Loucy (cell line): Measurements from ENCODE around the gene VWA8.

Source experiments
- CTCF ChIP-seq: fragments of 200-600 bp; sonication (generic); conservative IDR thresholded peaks from 2 replicates; pipeline ENCODE4 v1.5.1; 2014; ENCODE audit warnings: mild to moderate bottlenecking, antibody characterized with exemption, low read length
- EZH2phosphoT487 ChIP-seq: fragments of 200-600 bp; IDR thresholded peaks from 2 replicates; pipeline ENCODE4 v1.6.1; 2018; ENCODE audit warnings: antibody characterized with exemption, mild to moderate bottlenecking, moderate library complexity, borderline replicate concordance

GRCh38 chr13:41955605-41956004, 5.3 kb downstream of the VWA8 start:
- no peak for TF ChIP-seq CTCF
- TF ChIP-seq EZH2phosphoT487 = no peak
